Measurements from ENCODE around the gene NCOA5.

The NCOA5 gene

GRCh38 chr20:46065691-46066090 lies 24.1 kb downstream of the NCOA5 start:
- H3K56ac ChIP-seq (ENCODE audit: low read length), result no peak overlapping the region
- no peak overlapping the region for H3K9ac ChIP-seq (ENCODE audit: low read length)
- H2BK120ac ChIP-seq (ENCODE audit: low read depth, low read length), result no peak overlapping the region
- H3K79me1 ChIP-seq (ENCODE audit: low read length), result no peaks in the 10 kb centered on the region
- H2BK15ac ChIP-seq (replicated peaks; ENCODE audit: low read depth), result no peak overlapping the region
- H3K4me1 ChIP-seq (ENCODE audit: control insufficient read depth, low read depth, low read length), result no peaks in the 10 kb centered on the region
- H3K36me3 ChIP-seq (ENCODE audit: control insufficient read depth, insufficient read depth, low read length), result peaks cover 24% of the 10 kb centered on the region
- H3K18ac ChIP-seq (ENCODE audit: low read length), result no peak overlapping the region
- H3K27ac ChIP-seq (ENCODE audit: low read depth, low read length), result no peak overlapping the region
- H2BK5ac ChIP-seq (ENCODE audit: low read length), result no peak overlapping the region
- H3K4me2 ChIP-seq (ENCODE audit: low read length), result no peak overlapping the region
- WGBS (ENCODE audit: extremely low coverage, insufficient coverage, low lambda C conversion rate), result no CpG with 5 or more reads among the region's 3 CpGs
- no peak for DNase-seq
- H3K79me2 ChIP-seq (ENCODE audit: control insufficient read depth, insufficient read depth, low read length), result no peaks in the 10 kb centered on the region
- H4K8ac ChIP-seq (ENCODE audit: low read depth, low read length), result no peak overlapping the region
- no peak overlapping the region for H3K4me3 ChIP-seq (ENCODE audit: low read length)
- H3K23ac ChIP-seq (ENCODE audit: low read length), result no peak overlapping the region
- no peak overlapping the region for H2AK5ac ChIP-seq (ENCODE audit: low read length)
- no peak overlapping the region for H4K5ac ChIP-seq (ENCODE audit: low read length)
- H3K4ac ChIP-seq (ENCODE audit: low read depth, low read length), result no peak overlapping the region
- no peaks in the 10 kb centered on the region for H3K27me3 ChIP-seq (ENCODE audit: insufficient read depth, low read length, poor library complexity)

GRCh38 chr20:46065006-46065405 lies 24.8 kb downstream of the NCOA5 start:
- Histone ChIP-seq H3K4me3 (ENCODE audit: low read length) (no peak overlapping the region), H3K9ac (ENCODE audit: low read length) (no peak overlapping the region), H3K56ac (ENCODE audit: low read length) (no peak overlapping the region), H3K23ac (ENCODE audit: low read length) (no peak overlapping the region), H4K5ac (ENCODE audit: low read length) (no peak overlapping the region), H3K36me3 (ENCODE audit: control insufficient read depth, insufficient read depth, low read length) (peaks cover 24% of the 10 kb centered on the region), H2BK15ac (replicated peaks; ENCODE audit: low read depth) (no peak overlapping the region), H4K8ac (ENCODE audit: low read depth, low read length) (no peak overlapping the region), H3K27ac (ENCODE audit: low read depth, low read length) (no peak overlapping the region), H3K4ac (ENCODE audit: low read depth, low read length) (no peak overlapping the region), H3K27me3 (ENCODE audit: insufficient read depth, low read length, poor library complexity) (no peaks in the 10 kb centered on the region), H3K18ac (ENCODE audit: low read length) (no peak overlapping the region), H3K79me2 (ENCODE audit: control insufficient read depth, insufficient read depth, low read length) (no peaks in the 10 kb centered on the region), H2BK5ac (ENCODE audit: low read length) (no peak overlapping the region), H3K79me1 (ENCODE audit: low read length) (no peaks in the 10 kb centered on the region), H3K4me1 (ENCODE audit: control insufficient read depth, low read depth, low read length) (no peaks in the 10 kb centered on the region), H2AK5ac (ENCODE audit: low read length) (no peak overlapping the region), H3K4me2 (ENCODE audit: low read length) (no peak overlapping the region), H2BK120ac (ENCODE audit: low read depth, low read length) (no peak overlapping the region)
- DNase-seq, result no peak
- WGBS (ENCODE audit: extremely low coverage, insufficient coverage, low lambda C conversion rate), result no CpG with 5 or more reads among the region's 9 CpGs

- Histone ChIP-seq H3K79me1 (ENCODE audit: low read length) (no peaks in the 10 kb centered on the region), H3K27me3 (ENCODE audit: insufficient read depth, low read length, poor library complexity) (no peaks in the 10 kb centered on the region), H3K4ac (ENCODE audit: low read depth, low read length) (no peak overlapping the region), H3K9ac (ENCODE audit: low read length) (no peak overlapping the region), H2BK120ac (ENCODE audit: low read depth, low read length) (no peak overlapping the region), H4K8ac (ENCODE audit: low read depth, low read length) (no peak overlapping the region), H4K5ac (ENCODE audit: low read length) (no peak overlapping the region), H3K36me3 (ENCODE audit: control insufficient read depth, insufficient read depth, low read length) (peaks cover 24% of the 10 kb centered on the region), H2BK15ac (replicated peaks; ENCODE audit: low read depth) (no peak overlapping the region), H3K56ac (ENCODE audit: low read length) (no peak overlapping the region), H3K27ac (ENCODE audit: low read depth, low read length) (no peak overlapping the region), H3K18ac (ENCODE audit: low read length) (no peak overlapping the region), H3K23ac (ENCODE audit: low read length) (no peak overlapping the region), H3K4me3 (ENCODE audit: low read length) (no peak overlapping the region), H3K4me2 (ENCODE audit: low read length) (no peak overlapping the region), H2BK5ac (ENCODE audit: low read length) (no peak overlapping the region), H2AK5ac (ENCODE audit: low read length) (no peak overlapping the region), H3K4me1 (ENCODE audit: control insufficient read depth, low read depth, low read length) (no peaks in the 10 kb centered on the region), H3K79me2 (ENCODE audit: control insufficient read depth, insufficient read depth, low read length) (no peaks in the 10 kb centered on the region)
- no peak for DNase-seq
- WGBS (ENCODE audit: extremely low coverage, insufficient coverage, low lambda C conversion rate), result no CpG with 5 or more reads among the region's 3 CpGs
These were observed 26.1 kb downstream of the NCOA5 start for GRCh38 chr20:46063652-46064054.

GRCh38 chr20:46063151-46063550 lies 26.6 kb downstream of the NCOA5 start:
- no CpG with 5 or more reads among the region's 8 CpGs for WGBS (ENCODE audit: extremely low coverage, insufficient coverage, low lambda C conversion rate)

GRCh38 chr20:46062621-46063020 lies 27.1 kb downstream of the NCOA5 start:
- Histone ChIP-seq H3K36me3 (ENCODE audit: control insufficient read depth, insufficient read depth, low read length) (peaks cover 24% of the 10 kb centered on the region), H3K23ac (ENCODE audit: low read length) (no peak overlapping the region), H4K5ac (ENCODE audit: low read length) (no peak overlapping the region), H2BK5ac (ENCODE audit: low read length) (no peak overlapping the region), H2BK15ac (replicated peaks; ENCODE audit: low read depth) (no peak overlapping the region), H3K27ac (ENCODE audit: low read depth, low read length) (no peak overlapping the region), H4K8ac (ENCODE audit: low read depth, low read length) (no peak overlapping the region), H3K79me1 (ENCODE audit: low read length) (no peaks in the 10 kb centered on the region), H3K4me1 (ENCODE audit: control insufficient read depth, low read depth, low read length) (peaks cover 2% of the 10 kb centered on the region), H3K4me3 (ENCODE audit: low read length) (no peak overlapping the region), H3K4ac (ENCODE audit: low read depth, low read length) (no peak overlapping the region), H2BK120ac (ENCODE audit: low read depth, low read length) (no peak overlapping the region), H3K27me3 (ENCODE audit: insufficient read depth, low read length, poor library complexity) (peaks cover 6% of the 10 kb centered on the region), H2AK5ac (ENCODE audit: low read length) (no peak overlapping the region), H3K9ac (ENCODE audit: low read length) (no peak overlapping the region), H3K56ac (ENCODE audit: low read length) (no peak overlapping the region), H3K4me2 (ENCODE audit: low read length) (no peak overlapping the region), H3K18ac (ENCODE audit: low read length) (no peak overlapping the region), H3K79me2 (ENCODE audit: control insufficient read depth, insufficient read depth, low read length) (no peaks in the 10 kb centered on the region)
- no peak for DNase-seq
- WGBS (ENCODE audit: extremely low coverage, insufficient coverage, low lambda C conversion rate), result no CpG with 5 or more reads among the region's 12 CpGs

More at GRCh38 chr20:46063151-46063550, 26.6 kb downstream of the NCOA5 start:
- H2BK15ac ChIP-seq (replicated peaks; ENCODE audit: low read depth), result no peak overlapping the region
- no peaks in the 10 kb centered on the region for H3K79me2 ChIP-seq (ENCODE audit: control insufficient read depth, insufficient read depth, low read length)
- no peak overlapping the region for H3K18ac ChIP-seq (ENCODE audit: low read length)
- no peak overlapping the region for H2AK5ac ChIP-seq (ENCODE audit: low read length)
- H3K9ac ChIP-seq (ENCODE audit: low read length), result no peak overlapping the region
- H3K79me1 ChIP-seq (ENCODE audit: low read length), result no peaks in the 10 kb centered on the region
- no peak overlapping the region for H2BK120ac ChIP-seq (ENCODE audit: low read depth, low read length)
- no peak overlapping the region for H3K56ac ChIP-seq (ENCODE audit: low read length)
- H3K27me3 ChIP-seq (ENCODE audit: insufficient read depth, low read length, poor library complexity), result peaks cover 1% of the 10 kb centered on the region
- no peak overlapping the region for H3K4me3 ChIP-seq (ENCODE audit: low read length)
- H3K36me3 ChIP-seq (ENCODE audit: control insufficient read depth, insufficient read depth, low read length), result peaks cover 24% of the 10 kb centered on the region
- no peak overlapping the region for H3K27ac ChIP-seq (ENCODE audit: low read depth, low read length)
- H3K23ac ChIP-seq (ENCODE audit: low read length), result no peak overlapping the region
- no peak overlapping the region for H3K4ac ChIP-seq (ENCODE audit: low read depth, low read length)
- peaks cover under 1% of the 10 kb centered on the region for H3K4me1 ChIP-seq (ENCODE audit: control insufficient read depth, low read depth, low read length)
- H2BK5ac ChIP-seq (ENCODE audit: low read length), result no peak overlapping the region
- no peak overlapping the region for H4K8ac ChIP-seq (ENCODE audit: low read depth, low read length)
- no peak for DNase-seq
- H4K5ac ChIP-seq (ENCODE audit: low read length), result no peak overlapping the region
- H3K4me2 ChIP-seq (ENCODE audit: low read length), result no peak overlapping the region

GRCh38 chr20:46062151-46062550 lies 27.6 kb downstream of the NCOA5 start:
- Histone ChIP-seq H3K36me3 (ENCODE audit: control insufficient read depth, insufficient read depth, low read length) (peaks cover 24% of the 10 kb centered on the region), H3K4me1 (ENCODE audit: control insufficient read depth, low read depth, low read length) (peaks cover 2% of the 10 kb centered on the region), H3K4me2 (ENCODE audit: low read length) (no peak overlapping the region), H3K79me2 (ENCODE audit: control insufficient read depth, insufficient read depth, low read length) (no peaks in the 10 kb centered on the region), H3K27ac (ENCODE audit: low read depth, low read length) (no peak overlapping the region), H4K8ac (ENCODE audit: low read depth, low read length) (no peak overlapping the region), H2BK5ac (ENCODE audit: low read length) (no peak overlapping the region), H3K27me3 (ENCODE audit: insufficient read depth, low read length, poor library complexity) (peaks cover 10% of the 10 kb centered on the region), H3K23ac (ENCODE audit: low read length) (no peak overlapping the region), H2BK15ac (replicated peaks; ENCODE audit: low read depth) (no peak overlapping the region), H3K9ac (ENCODE audit: low read length) (no peak overlapping the region), H3K56ac (ENCODE audit: low read length) (no peak overlapping the region), H3K79me1 (ENCODE audit: low read length) (no peaks in the 10 kb centered on the region), H2BK120ac (ENCODE audit: low read depth, low read length) (no peak overlapping the region), H3K4ac (ENCODE audit: low read depth, low read length) (no peak overlapping the region), H3K4me3 (ENCODE audit: low read length) (no peak overlapping the region), H4K5ac (ENCODE audit: low read length) (no peak overlapping the region), H3K18ac (ENCODE audit: low read length) (no peak overlapping the region), H2AK5ac (ENCODE audit: low read length) (no peak overlapping the region)
- DNase-seq, result no peak
- no CpG with 5 or more reads among the region's 4 CpGs for WGBS (ENCODE audit: extremely low coverage, insufficient coverage, low lambda C conversion rate)
